NCI-H187 treated with DMSO at 0.1 percent for 48 hours (cell line): Measurements from ENCODE around the gene MAPK8IP3.
"Not testable (repeated sequence)": the region's sequence is repeated elsewhere in the genome, so short reads cannot be mapped to it uniquely, and the experiment has no call there.

Source experiments
- DNase-seq: peaks from one replicate; lab custom pipeline; 2025; lab: John Stamatoyannopoulos, UW

Gene MAPK8IP3

DNA sequence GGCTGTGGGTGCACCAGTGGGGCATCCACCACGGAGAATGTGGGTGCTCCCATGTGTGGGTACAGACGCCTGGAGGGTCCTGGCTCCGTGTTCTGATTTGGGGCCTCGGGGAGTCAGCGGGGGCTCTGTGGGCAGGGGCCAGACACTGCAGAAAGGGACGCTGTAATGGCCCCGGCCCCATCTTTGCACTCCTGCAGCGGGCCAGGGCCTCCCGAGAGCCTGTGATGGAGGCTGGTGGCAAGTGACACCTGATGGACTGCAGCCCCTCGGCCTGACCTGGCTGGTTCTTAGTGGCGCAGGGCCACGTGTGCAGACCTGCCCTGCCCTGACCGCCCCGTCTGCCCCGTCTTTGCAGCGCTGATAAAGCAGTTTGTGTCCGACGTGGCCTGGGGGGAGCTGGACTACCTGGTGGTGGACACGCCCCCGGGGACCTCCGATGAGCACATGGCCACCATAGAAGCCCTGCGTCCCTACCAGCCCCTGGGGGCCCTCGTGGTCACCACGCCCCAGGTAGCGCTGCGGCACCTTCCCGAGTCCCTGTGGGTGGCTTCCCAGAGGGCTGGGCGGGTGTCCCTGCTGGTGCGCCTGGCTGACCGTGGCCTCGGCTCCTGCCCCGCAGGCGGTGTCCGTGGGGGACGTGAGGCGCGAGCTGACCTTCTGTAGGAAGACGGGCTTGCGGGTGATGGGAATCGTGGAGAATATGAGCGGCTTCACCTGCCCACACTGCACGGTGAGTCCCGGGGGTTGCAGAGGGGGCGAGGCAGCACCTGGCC lies 81.5 kb downstream of the MAPK8IP3 start:
- no peak for DNase-seq

DNA sequence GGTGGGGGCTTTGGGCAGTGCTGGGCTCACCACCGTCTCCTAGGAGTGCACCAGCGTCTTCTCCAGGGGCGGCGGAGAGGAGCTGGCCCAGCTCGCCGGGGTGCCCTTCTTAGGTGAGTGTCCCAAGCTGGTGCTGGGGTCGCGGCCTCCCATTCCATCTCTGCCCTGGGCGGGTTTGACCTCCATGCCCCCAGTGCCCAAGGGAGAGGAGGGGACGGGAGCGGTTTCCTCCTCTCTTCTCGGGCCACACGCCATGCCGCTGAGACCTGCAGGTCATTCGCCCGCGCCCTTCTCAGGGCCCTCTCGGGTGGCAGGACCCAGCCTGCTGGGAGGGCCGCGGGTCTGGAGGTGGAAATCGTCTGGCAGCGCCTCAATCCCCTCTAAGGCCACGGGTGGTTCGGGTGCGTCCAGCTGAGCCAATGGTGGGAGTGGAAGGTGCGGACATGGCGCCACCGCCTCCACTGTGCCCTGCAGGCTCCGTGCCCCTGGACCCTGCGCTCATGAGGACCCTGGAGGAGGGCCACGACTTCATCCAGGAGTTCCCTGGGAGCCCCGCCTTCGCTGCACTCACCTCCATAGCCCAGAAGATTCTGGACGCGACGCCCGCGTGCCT lies 82.2 kb downstream of the MAPK8IP3 start:
- DNase-seq = no peak

DNA sequence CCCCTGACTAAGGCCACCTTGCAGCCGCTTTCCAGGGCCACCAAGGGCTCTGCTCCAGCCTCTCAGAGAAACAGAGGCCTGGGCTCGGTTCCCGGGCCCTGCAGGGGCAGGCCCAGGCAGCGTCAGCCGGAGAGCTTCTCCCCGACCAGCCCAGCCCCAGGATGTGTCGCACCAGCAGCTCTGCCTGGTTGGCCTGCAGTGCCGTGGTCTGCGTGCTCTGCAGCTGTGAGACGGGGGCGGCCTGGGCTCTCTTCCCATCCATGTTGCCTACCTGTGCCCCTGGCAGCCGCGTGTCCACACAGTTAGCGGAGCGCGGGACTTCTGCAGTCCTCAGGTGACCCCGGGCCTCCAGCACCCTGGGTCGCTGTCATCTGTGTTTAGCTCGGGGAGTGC lies 82.7 kb downstream of the MAPK8IP3 start:
- no peak for DNase-seq

DNA sequence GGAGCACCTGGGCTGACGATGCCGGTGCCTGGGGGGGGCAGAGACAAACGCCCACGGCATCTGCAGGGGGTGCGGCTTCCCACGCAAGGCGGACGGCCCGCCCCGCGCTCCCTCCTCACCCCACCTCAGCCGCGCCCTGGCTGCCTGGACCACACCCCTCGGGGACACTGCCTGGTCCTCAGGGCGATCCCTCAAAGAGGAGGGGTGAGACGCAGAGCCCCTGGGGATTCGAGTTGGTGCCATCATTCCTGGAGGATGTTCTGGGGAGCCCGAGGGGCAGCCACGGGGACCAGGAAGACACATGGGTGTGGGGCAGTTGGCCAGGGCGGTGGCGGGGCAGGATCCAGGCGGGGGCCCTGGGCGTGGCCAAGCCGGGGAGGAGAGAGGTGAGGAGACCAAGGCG lies 83.6 kb downstream of the MAPK8IP3 start:
- no peak for DNase-seq

DNA sequence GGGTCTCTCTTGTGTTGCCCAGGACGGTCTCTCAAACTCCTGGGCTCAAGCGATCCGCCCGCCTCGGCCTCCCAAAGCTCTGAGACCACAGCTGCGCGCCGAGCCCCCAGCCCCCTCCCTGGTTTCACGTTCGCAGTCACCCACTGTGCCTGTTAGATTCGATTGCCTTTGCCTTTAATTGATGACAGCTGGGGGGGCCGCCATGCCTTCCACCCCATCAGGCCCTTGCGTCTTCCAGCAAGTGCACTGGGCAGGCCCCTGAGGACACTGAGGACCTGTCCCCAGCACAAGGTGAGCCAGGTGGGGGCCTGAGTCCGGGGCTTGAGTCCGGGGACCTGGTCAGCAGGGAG lies 84.2 kb downstream of the MAPK8IP3 start:
- DNase-seq = no peak

DNA sequence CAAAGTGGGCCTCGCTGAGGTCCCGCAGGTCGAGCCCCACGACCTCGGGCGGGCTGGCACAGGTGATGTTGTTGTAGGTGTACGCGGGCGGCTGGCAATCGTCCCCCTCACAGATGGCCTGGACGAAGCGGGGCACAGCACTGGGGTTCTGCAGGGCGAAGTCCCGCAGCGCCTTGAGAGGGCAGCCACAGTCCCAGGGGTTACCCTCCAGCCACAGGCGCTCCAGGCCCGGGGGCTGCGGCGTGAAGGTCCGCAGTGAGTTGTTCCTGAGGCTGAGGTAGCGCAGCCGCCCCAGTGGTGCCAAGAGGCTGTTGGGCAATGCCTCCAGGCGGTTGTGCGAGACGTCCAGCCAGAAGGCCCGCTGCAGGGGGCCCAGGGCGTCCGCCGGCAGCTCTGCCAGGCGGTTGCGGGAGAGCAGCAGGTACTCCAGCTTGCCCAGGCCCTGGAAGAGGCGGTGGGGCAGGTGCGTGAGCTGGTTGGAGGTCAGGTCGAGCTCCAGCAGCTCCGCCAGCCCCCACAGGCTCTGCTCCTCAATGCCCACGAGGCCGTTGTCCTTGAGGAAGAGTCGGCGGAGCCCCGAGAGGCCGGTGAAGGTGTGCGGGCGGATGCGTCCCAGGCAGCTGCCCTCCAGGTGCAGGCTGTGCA lies 84.7 kb downstream of the MAPK8IP3 start:
- no peak for DNase-seq

DNA sequence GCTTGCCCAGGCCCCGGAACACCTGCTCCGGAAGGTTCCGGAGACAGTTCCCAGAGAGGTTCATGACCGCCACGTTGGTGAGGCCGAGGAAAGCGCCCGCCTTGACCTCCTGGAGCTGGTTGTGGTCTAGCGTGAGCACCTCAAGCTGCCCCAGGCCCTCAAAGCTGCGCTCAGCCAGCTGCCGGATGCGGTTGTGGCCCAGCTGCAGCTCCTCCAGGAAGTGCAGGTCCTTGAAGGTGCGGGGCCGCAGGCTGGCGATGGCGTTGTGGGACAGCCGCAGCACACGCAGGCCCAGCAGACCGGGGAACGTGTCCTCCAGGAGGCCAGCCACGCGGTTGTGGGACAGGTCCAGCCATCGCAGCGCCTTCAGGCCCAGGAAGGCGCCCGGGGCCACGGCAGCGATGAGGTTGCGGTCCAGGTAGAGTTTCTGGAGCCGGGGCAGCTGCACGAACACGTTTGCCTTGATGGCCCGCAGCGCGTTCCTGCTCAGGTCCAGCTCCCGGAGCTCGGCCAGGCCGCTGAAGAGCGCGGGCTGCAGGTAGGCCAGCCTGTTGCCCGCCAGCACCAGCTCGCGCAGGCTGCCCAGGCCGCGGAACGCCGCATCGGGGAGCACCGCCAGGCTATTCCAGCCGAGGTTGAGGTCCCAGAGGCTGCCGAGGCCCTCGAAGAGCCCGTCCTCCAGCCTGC lies 85.4 kb downstream of the MAPK8IP3 start:
- DNase-seq = no peak

DNA sequence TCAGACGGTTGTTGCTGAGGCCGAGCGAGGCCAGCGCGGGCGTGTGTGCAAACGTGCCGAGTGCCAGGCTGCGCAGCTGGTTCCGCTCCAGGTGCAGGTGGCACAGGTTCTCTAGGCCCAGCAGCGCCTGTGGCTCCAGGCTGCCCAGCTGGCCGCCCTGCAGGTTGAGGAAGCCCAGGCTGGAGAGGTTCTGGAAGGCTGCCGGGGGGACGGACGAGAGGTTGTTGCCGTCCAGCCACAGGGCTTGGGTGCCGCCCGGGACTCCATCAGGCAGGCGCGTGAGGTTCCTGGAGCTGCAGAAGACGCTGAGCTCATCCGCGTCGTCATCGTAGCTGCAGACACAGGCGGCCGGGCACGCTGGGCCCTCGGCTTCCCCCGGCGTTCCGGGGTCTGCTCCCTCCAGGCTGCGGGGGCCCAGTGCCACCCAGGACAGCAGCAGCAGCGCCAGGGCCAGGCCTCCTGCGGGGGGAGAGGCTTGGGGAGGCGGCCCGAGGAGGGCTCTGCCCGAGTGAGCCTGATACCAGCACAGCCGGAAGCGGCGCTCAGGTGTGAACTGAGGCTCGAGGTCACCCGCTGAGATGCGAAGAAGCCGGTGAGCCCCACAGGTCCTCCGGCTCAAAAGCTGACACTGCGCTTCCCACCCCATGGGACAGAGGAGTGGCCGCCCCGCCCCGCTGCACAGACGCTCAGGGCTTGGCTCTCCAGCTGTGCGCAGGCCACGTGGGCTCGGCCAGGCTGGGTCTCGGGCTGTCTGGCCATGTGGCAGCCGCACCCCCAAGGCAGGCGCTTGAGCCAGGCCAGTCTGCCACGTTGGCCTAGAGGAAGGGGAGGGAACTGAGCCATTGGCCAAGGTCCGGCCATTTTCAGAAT lies 86.2 kb downstream of the MAPK8IP3 start:
- no peak for DNase-seq

DNA sequence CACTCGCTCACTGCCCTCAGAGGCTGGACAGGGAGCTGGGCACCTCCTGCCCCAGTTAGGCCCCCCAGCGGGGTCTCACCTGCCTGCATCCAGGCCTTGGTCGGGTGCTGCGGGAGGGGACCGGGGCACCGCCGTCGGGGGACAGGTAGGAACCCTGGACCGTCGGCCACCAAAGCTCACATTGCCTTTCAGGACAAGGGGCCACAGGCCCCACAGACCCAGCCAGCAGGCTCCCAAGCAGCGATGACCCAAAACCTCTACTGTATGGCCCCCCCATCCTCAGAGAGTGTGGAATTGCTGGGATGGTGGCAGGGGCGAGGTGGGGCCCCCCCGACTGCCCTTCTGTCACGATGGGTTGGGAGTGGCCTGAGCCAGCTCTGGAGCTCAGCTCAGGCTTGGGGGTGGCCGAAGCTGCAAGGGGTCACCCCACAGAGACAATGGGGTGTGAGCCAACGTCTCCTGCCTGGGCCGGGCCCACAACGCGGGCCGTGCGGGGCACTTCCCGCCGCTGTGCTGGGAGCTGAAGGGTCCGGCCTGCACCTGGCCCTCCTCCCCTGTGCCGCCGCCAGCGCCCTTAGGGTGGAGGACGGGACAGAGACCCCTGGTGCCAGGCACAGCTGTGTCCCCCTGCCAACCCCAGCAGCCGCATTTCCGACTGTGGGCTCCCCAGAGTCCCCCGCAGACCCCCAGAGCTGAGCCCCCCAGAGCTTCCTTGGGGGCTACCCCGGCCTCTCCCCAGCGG lies 87.0 kb downstream of the MAPK8IP3 start:
- no peak for DNase-seq

DNA sequence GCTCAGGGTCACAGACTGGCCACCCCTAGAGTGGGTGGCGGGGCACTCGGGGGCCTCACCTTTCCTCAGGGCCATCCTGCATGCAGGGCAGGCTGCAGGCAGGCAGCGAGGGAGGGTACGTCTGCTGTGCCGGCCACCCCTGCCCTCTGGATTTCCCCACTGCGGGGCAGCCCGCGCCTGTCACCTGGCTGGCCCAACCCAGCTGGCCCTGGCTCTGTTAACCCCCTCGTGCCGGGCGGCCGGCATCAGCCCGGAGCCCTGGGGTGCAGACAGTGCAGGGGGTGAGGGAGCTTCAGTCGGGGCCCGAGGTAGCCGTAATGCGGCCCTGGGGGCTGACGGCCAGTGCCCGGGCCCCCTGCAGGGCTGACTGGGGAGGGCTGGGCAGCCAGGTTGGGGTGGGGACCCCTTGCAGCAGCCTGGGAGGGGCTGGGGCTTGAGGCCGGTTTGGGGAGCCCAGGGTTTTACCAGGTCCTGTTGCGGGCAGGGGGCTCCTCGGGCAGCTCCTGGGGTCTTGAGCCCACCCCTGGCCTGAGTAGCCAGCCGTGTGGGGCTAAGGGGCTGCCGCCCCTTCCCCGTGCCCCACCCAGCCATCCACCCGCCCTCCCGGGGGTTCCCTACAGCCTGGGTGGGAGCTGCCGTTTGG lies 87.7 kb downstream of the MAPK8IP3 start, which contains the start of gene IGFALS:
IGFALS (minus strand) TSS at position 128 of the 643 bp plus-strand sequence; CDS start at position 75, 53 bp downstream.
- no peak for DNase-seq

DNA sequence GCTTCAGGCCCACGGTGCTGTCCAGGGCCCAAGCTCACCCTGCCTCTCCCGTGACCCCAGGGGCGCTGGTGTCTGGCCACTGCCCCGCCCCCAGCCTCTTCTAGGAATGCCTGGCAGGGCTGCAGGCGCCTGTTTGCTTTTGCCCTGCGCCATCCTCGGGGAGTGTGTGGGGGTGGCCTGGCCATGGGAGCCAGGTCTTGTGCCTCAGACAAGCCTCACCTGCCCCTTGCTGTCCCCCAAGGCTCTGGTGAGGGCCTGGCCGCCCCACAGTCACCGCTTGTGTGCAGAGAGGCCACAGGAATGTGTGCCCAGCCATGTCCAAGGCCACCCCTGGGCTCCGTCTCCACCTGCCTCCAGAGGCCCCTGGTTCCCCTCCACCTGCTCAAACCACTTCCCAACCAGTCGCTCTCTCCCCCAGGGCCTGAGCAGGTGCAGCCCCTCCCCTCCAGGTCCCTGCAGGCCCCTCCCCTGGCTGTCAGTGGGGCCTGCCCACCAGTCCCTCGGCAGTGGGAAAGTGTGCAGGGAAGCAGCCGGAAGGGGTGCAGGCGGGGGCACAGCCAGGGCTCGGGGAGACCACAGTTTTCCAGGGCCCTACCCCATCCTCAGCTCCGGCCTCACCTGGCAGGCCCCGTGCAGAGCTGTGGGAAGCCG lies 88.4 kb downstream of the MAPK8IP3 start:
- no peak for DNase-seq

DNA sequence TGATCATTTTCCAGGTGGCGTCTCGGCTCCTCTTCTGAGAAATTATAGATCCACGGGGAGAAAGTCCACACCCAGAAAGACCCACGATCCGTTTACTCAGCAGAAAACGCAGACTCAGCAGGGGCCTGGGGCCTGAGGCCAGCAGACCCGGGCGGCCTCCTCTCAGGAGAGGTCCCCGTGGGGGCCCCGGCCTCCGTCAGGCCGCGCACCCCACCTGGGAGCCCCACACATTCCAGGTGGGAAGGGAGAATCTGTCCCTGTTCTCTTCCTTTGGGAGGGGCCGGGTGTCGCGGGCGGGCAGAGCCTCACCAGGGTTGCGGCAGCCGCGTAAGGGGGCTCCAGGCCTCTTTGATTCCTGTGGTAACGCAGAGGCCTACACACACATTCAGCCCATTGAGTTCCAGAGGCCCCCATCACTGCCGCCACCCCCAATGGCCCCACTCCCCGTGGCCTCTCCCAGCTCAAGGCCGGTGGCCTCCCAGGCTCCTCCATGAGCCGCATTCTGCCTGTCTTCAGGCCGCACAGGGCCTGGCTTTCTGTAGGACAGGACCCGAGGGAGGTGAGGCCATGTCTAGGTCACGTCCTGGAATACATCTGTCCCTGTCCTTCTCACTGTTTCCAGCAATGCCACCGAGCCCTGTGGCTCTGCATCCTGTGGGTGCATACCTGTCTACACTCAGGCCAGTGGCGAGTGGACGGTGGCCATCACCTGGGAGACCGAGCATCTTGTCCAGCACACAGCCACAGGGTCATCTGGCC lies 89.1 kb downstream of the MAPK8IP3 start:
- no peak for DNase-seq

DNA sequence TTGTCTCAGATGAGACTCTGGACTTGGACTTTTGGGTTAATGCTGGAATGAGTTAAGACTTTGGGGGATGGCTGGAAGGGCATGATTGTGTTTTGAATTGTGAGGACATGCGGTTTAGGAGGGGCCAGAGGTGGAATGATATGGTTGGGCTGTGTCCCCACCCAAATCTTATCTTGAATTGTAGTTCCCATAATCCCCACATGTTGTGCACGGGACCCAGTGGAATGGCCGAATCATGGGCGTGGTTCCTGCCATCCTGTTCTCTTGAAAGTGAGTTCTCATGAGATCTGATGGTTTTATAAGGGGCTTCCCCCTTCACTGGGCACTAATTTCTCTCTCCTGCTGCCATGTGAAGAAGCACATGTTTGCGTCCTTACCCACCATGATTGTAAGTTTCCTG lies 93.3 kb downstream of the MAPK8IP3 start:
- DNase-seq = not testable (repeated sequence)

DNA sequence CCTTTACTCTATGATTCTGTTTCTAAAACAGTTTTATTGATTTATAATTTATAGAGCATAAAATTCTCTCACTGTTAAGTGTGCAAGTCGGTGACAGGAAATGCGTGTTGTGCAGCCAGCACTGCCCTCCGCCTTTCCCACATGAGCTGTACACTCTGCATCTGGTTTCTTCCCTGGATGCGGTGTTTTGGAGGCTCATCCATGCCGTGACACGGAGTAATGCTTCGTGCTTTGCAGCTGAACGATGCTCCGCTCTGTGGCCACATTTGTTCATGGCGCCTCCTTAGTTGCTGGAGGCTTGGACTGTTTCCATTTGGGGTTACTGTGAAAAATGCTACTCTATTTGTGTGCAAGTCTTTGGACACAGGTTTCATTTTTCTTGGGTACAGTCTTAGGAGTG lies 94.7 kb downstream of the MAPK8IP3 start:
- no peak for DNase-seq

DNA sequence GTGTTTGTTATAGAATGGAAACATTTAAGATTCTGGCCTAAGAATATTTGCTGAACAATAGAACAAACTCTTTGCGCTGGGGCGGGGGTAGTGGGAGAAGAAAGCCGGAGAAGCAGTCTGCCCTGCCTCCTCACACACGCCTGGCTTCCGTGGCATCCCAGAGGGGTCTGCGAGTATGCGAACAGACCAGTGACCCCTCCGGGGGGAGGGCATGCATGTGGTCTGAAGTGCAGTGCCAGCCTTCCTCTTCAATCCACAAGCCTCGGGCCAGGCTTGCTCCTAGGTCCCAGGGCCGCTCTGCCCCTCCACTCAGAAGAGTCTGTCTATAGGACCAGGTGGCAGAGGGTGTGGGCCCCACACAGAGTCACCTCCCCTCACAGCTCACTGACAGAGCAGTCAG lies 101.6 kb downstream of the MAPK8IP3 start:
- no peak for DNase-seq

DNA sequence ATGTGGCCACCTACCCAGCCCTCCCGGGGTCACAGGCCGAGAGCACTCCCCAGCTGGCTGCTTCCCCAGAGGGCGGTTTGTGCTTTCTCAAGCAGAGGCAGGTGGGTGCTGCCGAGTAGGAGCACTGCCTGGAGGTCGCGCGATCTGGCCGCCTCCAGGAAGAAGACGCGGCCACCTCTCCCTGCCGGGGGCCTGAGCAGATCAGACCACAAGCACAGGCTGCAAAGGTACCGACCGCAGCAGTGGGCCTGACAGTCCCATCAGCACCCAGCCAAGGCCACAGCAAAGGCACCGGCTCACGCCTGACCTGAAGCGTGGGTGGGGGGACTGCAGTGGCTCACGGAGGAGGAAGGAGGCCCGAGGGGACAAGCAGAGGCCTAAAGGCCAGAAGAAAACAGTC lies 102.7 kb downstream of the MAPK8IP3 start:
- no peak for DNase-seq

DNA sequence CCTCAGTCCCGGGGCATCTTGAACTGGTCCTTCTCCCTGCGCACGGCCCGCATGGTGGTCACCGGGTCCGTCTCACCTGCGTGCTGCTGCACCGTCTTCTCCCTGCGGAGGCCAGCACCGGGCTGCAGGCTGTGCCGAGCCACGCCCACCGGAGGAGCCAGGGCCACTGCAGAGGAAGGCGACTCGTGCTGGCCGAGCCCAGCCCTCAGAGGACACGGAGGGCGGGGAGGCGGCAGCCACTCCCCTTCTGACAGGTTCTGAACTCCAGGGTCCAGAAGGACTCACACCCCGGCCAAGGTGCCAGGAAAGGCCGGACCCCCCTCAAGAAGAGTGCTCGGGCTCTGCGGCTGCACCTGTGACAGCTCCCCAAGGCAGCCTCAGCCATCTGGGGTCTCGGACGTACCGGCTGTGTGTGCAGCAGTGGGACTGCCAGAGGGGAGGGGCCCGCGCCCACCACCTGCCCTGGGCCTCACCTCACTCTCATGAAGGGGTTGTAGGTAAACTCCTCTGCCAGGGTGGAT lies 103.3 kb downstream of the MAPK8IP3 start:
- no peak for DNase-seq

DNA sequence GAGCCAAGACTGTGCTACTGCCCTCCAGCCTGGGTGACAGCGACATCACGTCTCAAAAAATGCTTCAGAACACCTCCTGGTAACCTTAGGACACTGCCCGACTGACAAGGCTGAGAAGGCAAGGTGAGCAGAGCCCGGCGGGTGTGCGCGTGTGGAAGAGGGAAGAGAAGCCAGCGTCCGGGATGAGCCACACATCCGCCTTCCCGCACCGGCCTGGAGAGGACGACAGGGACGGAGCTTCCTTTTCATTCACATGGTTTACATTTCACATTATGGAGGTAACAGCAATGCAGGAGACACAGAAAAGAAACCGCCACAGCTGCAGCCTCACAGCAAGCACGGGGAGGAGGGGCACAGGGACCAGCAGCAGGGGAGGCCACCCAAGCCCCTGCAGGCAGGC lies 104.1 kb downstream of the MAPK8IP3 start:
- DNase-seq = no peak

DNA sequence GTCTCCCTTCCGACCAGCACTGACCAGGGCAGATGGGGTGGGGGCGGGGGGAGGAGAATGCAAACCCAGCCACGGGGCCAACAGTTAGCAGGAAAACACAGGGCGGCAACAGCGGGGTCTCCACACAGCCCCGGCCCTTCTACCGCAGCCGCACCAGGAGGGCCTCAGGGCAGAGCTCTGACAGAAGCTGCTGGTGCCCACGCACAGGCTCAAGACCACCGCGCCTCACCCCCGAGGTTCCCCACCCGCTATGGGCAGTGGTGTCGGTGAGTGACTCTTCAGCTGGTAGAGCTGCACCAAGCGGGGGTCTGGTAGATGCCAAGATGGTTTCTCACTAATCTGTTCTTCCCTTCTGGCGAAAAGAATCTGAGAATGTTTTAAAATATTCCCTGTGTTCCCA lies 104.5 kb downstream of the MAPK8IP3 start:
- no peak for DNase-seq
